Epithelial cell of esophagus (primary cell): ENCODE measurements around the gene ZNF689.

Source experiments
- DNase-seq: peaks from one replicate; pipeline ENCODE4 v3.0.0; 2010; ENCODE audit warnings: low read depth
- H3K4me3 ChIP-seq: 2 replicates; pipeline ENCODE4 v1.5.1; 2011; ENCODE audit warnings: mild to moderate bottlenecking, low read length, control low read depth
- CTCF ChIP-seq: IDR thresholded peaks from 2 replicates; pipeline ENCODE4 v1.5.1; 2011; ENCODE audit warnings: low read depth, mild to moderate bottlenecking, low read length, control low read depth, inconsistent platforms; ENCODE audit not compliant: insufficient read depth; ENCODE audit errors: missing control alignments

ZNF689 gene

GRCh38 chr16:30621765-30622164 is 11.6 kb upstream of the ZNF689 start:
- no peak overlapping the region for H3K4me3 ChIP-seq
- no peak for TF ChIP-seq CTCF
- DNase-seq: peak; percentile 56

- no peak overlapping the region for H3K4me3 ChIP-seq
- TF ChIP-seq CTCF: no peak
- DNase-seq: no peak
These were observed 10.0 kb upstream of the ZNF689 start for GRCh38 chr16:30620169-30620568.

- peak; percentile 10 for DNase-seq
- no peak for TF ChIP-seq CTCF
- no peak overlapping the region for H3K4me3 ChIP-seq
These were observed 9.4 kb upstream of the ZNF689 start for GRCh38 chr16:30619638-30620037.

GRCh38 chr16:30619202-30619601 is 9.0 kb upstream of the ZNF689 start:
- TF ChIP-seq CTCF: no peak
- DNase-seq: peak; percentile 59
- no peak overlapping the region for H3K4me3 ChIP-seq

- peak; percentile 59 for TF ChIP-seq CTCF
- no peak overlapping the region for H3K4me3 ChIP-seq
- peak; percentile 52 for DNase-seq
These were observed 5.3 kb upstream of the ZNF689 start for GRCh38 chr16:30615358-30616091.

GRCh38 chr16:30609002-30609925 is 925 bp downstream of the ZNF689 start:
- peak overlapping the region; percentile 87 for H3K4me3 ChIP-seq
- DNase-seq: peak; percentile 34
- no peak for TF ChIP-seq CTCF
